Adipocyte (in vitro differentiated cells): ENCODE data around the gene IL20.

Experiments used
- DNase-seq: peaks from one replicate; pipeline ENCODE4 v3.0.0-alpha.2; 2015; ENCODE audit warnings: low read depth
- H3K27me3 ChIP-seq: replicated peaks from 2 replicates; pipeline ENCODE4 v1.7.0; 2013; ENCODE audit warnings: mild to moderate bottlenecking, low read length, moderate library complexity; ENCODE audit not compliant: control insufficient read depth, insufficient read depth
- H3K36me3 ChIP-seq: 2 replicates; pipeline ENCODE4 v1.7.0; 2013; ENCODE audit warnings: low read length, mild to moderate bottlenecking, moderate library complexity; ENCODE audit not compliant: control insufficient read depth, insufficient read depth, severe bottlenecking
- H3K4me1 ChIP-seq: 2 replicates; pipeline ENCODE4 v1.7.0; 2013; ENCODE audit warnings: mild to moderate bottlenecking, low read length, moderate library complexity; ENCODE audit not compliant: control insufficient read depth, insufficient read depth
- H3K4me3 ChIP-seq: 2 replicates; pipeline ENCODE4 v1.7.0; 2013; ENCODE audit warnings: mild to moderate bottlenecking, low read length, moderate library complexity
- H3K9ac ChIP-seq: 2 replicates; pipeline ENCODE4 v1.7.0; 2013; ENCODE audit warnings: mild to moderate bottlenecking, low read length, moderate library complexity
- H3K9me3 ChIP-seq: 2 replicates; pipeline ENCODE4 v1.7.0; 2013; ENCODE audit warnings: mild to moderate bottlenecking, low read length, moderate library complexity; ENCODE audit not compliant: control insufficient read depth

IL20 gene

GRCh38 chr1:206882555-206882954 lies 17.1 kb downstream of the IL20 start:
- Histone ChIP-seq H3K36me3 (no peaks in the 10 kb centered on the region), H3K9ac (no peak overlapping the region), H3K4me3 (no peak overlapping the region), H3K4me1 (peaks cover 22% of the 10 kb centered on the region), H3K27me3 (no peaks in the 10 kb centered on the region), H3K9me3 (peaks cover 18% of the 10 kb centered on the region)
- DNase-seq = no peak

- no peaks in the 10 kb centered on the region for H3K27me3 ChIP-seq
- peaks cover 12% of the 10 kb centered on the region for H3K9me3 ChIP-seq
- H3K4me1 ChIP-seq = peaks cover 22% of the 10 kb centered on the region
- peak; percentile 50 for DNase-seq
- H3K36me3 ChIP-seq = no peaks in the 10 kb centered on the region
- H3K4me3 ChIP-seq = no peak overlapping the region
- no peak overlapping the region for H3K9ac ChIP-seq
Observed at GRCh38 chr1:206883160-206883559, 17.7 kb downstream of the IL20 start.

- DNase-seq = no peak
- no peak overlapping the region for H3K4me3 ChIP-seq
- no peak overlapping the region for H3K9ac ChIP-seq
- no peaks in the 10 kb centered on the region for H3K36me3 ChIP-seq
- peaks cover 6% of the 10 kb centered on the region for H3K9me3 ChIP-seq
- H3K27me3 ChIP-seq = no peaks in the 10 kb centered on the region
- peaks cover 22% of the 10 kb centered on the region for H3K4me1 ChIP-seq
Observed at GRCh38 chr1:206883876-206884275, 18.5 kb downstream of the IL20 start.

GRCh38 chr1:206885341-206886060 lies 20.1 kb downstream of the IL20 start:
- peak; percentile 14 for DNase-seq
- Histone ChIP-seq H3K9me3 (no peaks in the 10 kb centered on the region), H3K4me1 (peaks cover 35% of the 10 kb centered on the region), H3K9ac (no peak overlapping the region), H3K4me3 (no peak overlapping the region), H3K36me3 (no peaks in the 10 kb centered on the region), H3K27me3 (no peaks in the 10 kb centered on the region)

GRCh38 chr1:206886831-206887230 lies 21.4 kb downstream of the IL20 start:
- Histone ChIP-seq H3K27me3 (no peaks in the 10 kb centered on the region), H3K4me1 (peaks cover 48% of the 10 kb centered on the region), H3K4me3 (no peak overlapping the region), H3K36me3 (no peaks in the 10 kb centered on the region), H3K9ac (no peak overlapping the region), H3K9me3 (no peaks in the 10 kb centered on the region)
- no peak for DNase-seq

- no peak overlapping the region for H3K9ac ChIP-seq
- H3K4me3 ChIP-seq = no peak overlapping the region
- H3K27me3 ChIP-seq = no peaks in the 10 kb centered on the region
- no peaks in the 10 kb centered on the region for H3K9me3 ChIP-seq
- H3K36me3 ChIP-seq = no peaks in the 10 kb centered on the region
- peaks cover 57% of the 10 kb centered on the region for H3K4me1 ChIP-seq
- peak; percentile 15 for DNase-seq
Observed at GRCh38 chr1:206887701-206888100, 22.3 kb downstream of the IL20 start.

GRCh38 chr1:206890125-206891060 lies 25.0 kb downstream of the IL20 start:
- Histone ChIP-seq H3K27me3 (no peaks in the 10 kb centered on the region), H3K9me3 (no peaks in the 10 kb centered on the region), H3K9ac (no peak overlapping the region), H3K4me1 (peaks cover 55% of the 10 kb centered on the region), H3K36me3 (no peaks in the 10 kb centered on the region), H3K4me3 (no peak overlapping the region)
- peak; percentile 15 for DNase-seq

- no peak overlapping the region for H3K9ac ChIP-seq
- H3K4me3 ChIP-seq = no peak overlapping the region
- H3K27me3 ChIP-seq = no peaks in the 10 kb centered on the region
- no peak for DNase-seq
- H3K9me3 ChIP-seq = no peaks in the 10 kb centered on the region
- peaks cover 61% of the 10 kb centered on the region for H3K4me1 ChIP-seq
- H3K36me3 ChIP-seq = no peaks in the 10 kb centered on the region
Observed at GRCh38 chr1:206891412-206891811, 26.0 kb downstream of the IL20 start.

- peaks cover 67% of the 10 kb centered on the region for H3K4me1 ChIP-seq
- H3K9me3 ChIP-seq = no peaks in the 10 kb centered on the region
- no peaks in the 10 kb centered on the region for H3K36me3 ChIP-seq
- no peaks in the 10 kb centered on the region for H3K27me3 ChIP-seq
- no peak overlapping the region for H3K4me3 ChIP-seq
- peak; percentile 88 for DNase-seq
- H3K9ac ChIP-seq = no peak overlapping the region
Observed at GRCh38 chr1:206892351-206892984, 27.0 kb downstream of the IL20 start.

GRCh38 chr1:206893380-206893779 lies 28.0 kb downstream of the IL20 start:
- Histone ChIP-seq H3K4me3 (no peak overlapping the region), H3K36me3 (no peaks in the 10 kb centered on the region), H3K27me3 (no peaks in the 10 kb centered on the region), H3K4me1 (peaks cover 71% of the 10 kb centered on the region), H3K9me3 (no peaks in the 10 kb centered on the region), H3K9ac (no peak overlapping the region)
- DNase-seq = no peak

- H3K27me3 ChIP-seq = no peaks in the 10 kb centered on the region
- H3K9me3 ChIP-seq = no peaks in the 10 kb centered on the region
- DNase-seq = no peak
- H3K4me3 ChIP-seq = no peak overlapping the region
- H3K36me3 ChIP-seq = no peaks in the 10 kb centered on the region
- no peak overlapping the region for H3K9ac ChIP-seq
- peaks cover 66% of the 10 kb centered on the region for H3K4me1 ChIP-seq
Observed at GRCh38 chr1:206895325-206895724, 29.9 kb downstream of the IL20 start.
